Measurements from ENCODE around the gene TMEM175. TPM values are rescaled to one million over a fixed set of nuclear protein-coding genes. Genes with fewer than 3 reads are reported as not detected.

TMEM175 gene
- total and polyA plus RNA-seq, 2 of the 8 experiments (the other 6 are each of a cell fraction or from before 2014, with no cell fraction given), result 4.9 to 20.7 TPM

DNA sequence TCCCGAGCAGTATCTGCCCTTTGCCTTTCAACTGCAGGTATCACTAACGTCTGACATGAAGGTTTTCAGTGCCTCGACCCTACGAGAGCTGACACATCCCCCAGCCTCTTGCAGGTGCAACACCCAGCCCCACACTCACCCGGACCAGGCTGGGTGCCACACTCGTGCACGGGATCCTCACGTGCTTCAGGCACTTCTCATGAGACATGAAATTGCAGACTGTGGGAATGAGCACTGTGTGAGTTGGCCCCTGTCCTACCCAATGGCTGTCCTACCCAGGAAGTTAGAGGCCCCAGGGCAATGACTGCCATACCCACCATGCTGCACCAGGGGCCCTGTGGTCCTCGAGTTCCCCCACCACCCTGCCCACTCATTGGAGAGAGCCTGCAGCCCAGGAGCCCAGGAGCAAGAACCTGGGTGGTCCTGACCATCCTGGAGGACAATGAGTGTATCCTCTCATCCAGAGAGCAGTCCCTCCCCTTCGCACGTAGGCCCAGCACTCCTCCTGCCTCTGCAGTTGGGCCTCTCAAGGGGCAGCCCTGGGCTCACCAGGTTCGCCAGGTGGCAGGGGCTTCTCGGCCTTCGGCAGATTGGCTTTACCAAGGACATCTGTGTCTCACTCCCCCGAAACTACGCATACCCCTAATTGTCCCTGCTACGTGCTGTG, 38.7 kb downstream of the TMEM175 start:
- no peak overlapping the region for H4K91ac ChIP-seq (replicated peaks; ENCODE audit: insufficient read length, low read length)
- H3K27me3 ChIP-seq (replicated peaks in 1 of 4; ENCODE audit: control insufficient read depth in 3 of 4, extremely low read depth in 1 of 4, insufficient read depth in 3 of 4, low read length in 3 of 4), result peaks cover 9 to 45% (median 35%) of the 10 kb centered on the region in 4 experiments; a peak in 6 of 7 replicates
- H2BK120ac ChIP-seq (replicated peaks; ENCODE audit: low read depth, low read length), result no peak overlapping the region
- no peak overlapping the region for H3K4me3 ChIP-seq (ENCODE audit: extremely low read depth in 1 of 4, insufficient read depth in 2 of 4, low read depth in 3 of 4, low read length in 4 of 4)
- H3K9me3 ChIP-seq (ENCODE audit: insufficient read depth in 2 of 2, low read depth in 1 of 2, low read length in 1 of 2), result peaks cover 5 to 11% of the 10 kb centered on the region in 2 experiments; a peak in 1 of 4 replicates
- no peak overlapping the region for H2BK5ac ChIP-seq (ENCODE audit: low read depth, low read length)
- no peak overlapping the region for H4K5ac ChIP-seq (ENCODE audit: insufficient read length, low read depth, low read length)
- no peak overlapping the region for H3K4me2 ChIP-seq (ENCODE audit: insufficient read depth in 1 of 2, low read depth in 2 of 2, low read length in 2 of 2)
- H3K56ac ChIP-seq (replicated peaks; ENCODE audit: insufficient read length, low read depth, low read length), result no peak overlapping the region
- no peak for TF ChIP-seq RAD21 (IDR thresholded peaks at IDR 0.05 in 1 of 2, conservative IDR thresholded peaks at IDR 0.05 in 1 of 2; ENCODE audit: low read depth in 2 of 2, low read length in 2 of 2)
- ChIA-PET POLR2A (ENCODE audit: partially characterized antibody) (interaction anchor here (1.2 kb wide), 1 partner anchor 13 kb away, joined by 3 read pairs; no protein-coding TSS in a partner anchor), CTCF (ENCODE audit: partially characterized antibody) (interaction anchor here (0.9 to 1.1 kb wide), 2 partner anchors 16 to 45 kb away, joined by 3 to 4 read pairs; partner anchors contain the start of gene IDUA)
- H3K27ac ChIP-seq (ENCODE audit: low read depth, low read length), result no peak overlapping the region
- 0 out of 2 replicates have a peak overlapping the region, but pooled peaks have one; percentile 15 for H2AK5ac ChIP-seq (ENCODE audit: low read depth, low read length)
- H3K23me2 ChIP-seq (ENCODE audit: low read depth, low read length), result peaks cover 12% of the 10 kb centered on the region; the same call in 1 of the 2 replicates
- no peak overlapping the region for H3K4ac ChIP-seq (replicated peaks; ENCODE audit: insufficient read length, low read depth, low read length)
- FAIRE-seq (no peak), DNase-seq (ENCODE audit: low read depth in 1 of 2, low spot score in 2 of 2) (no peak)
- no peak overlapping the region for H2AFZ ChIP-seq (ENCODE audit: low read length)
- H3K79me2 ChIP-seq (ENCODE audit: control insufficient read depth in 1 of 2, insufficient read depth in 2 of 2, low read length in 2 of 2), result no peaks in the 10 kb centered on the region
- H3K23ac ChIP-seq (ENCODE audit: insufficient read length), result no peak overlapping the region
- no peak overlapping the region for H3K9ac ChIP-seq (replicated peaks in 1 of 4; ENCODE audit: extremely low read depth in 1 of 4, low read depth in 3 of 4, low read length in 3 of 4)
- no peak overlapping the region for H4K8ac ChIP-seq (ENCODE audit: extremely low read depth, insufficient read depth, low read length)
- peaks cover 6 to 19% of the 10 kb centered on the region in 2 experiments for H4K20me1 ChIP-seq (replicated peaks in 1 of 2; ENCODE audit: control insufficient read depth in 1 of 2, insufficient read depth in 2 of 2, low read length in 2 of 2)
- peak overlapping the region; percentile 27; the same call in 1 of the 2 replicates for H2BK12ac ChIP-seq (ENCODE audit: low read depth, low read length)
- H3K36me3 ChIP-seq (ENCODE audit: control insufficient read depth in 2 of 4, insufficient read depth in 4 of 4, low read length in 3 of 4), result no peaks in the 10 kb centered on the region
- no peak overlapping the region for H2BK15ac ChIP-seq (ENCODE audit: low read length)
- H3K79me1 ChIP-seq (ENCODE audit: low read depth, low read length), result no peaks in the 10 kb centered on the region
- H2BK20ac ChIP-seq (ENCODE audit: low read length), result no peak overlapping the region
- peaks cover 0 to 9% (median 4%) of the 10 kb centered on the region in 4 experiments; a peak in 3 of 7 replicates for H3K4me1 ChIP-seq (replicated peaks in 1 of 4; ENCODE audit: control insufficient read depth in 3 of 4, insufficient read depth in 4 of 4, low read length in 3 of 4)
- no peak overlapping the region for H3K18ac ChIP-seq (ENCODE audit: extremely low read depth, low read length)
- 89% methylated on average over 16 of the region's 17 CpGs; no CpG with 5 or more reads in 1 of the 2 experiments for WGBS, 2 experiments (ENCODE audit: extremely low coverage in 1 of 2, insufficient coverage in 1 of 2, insufficient read length in 1 of 2, insufficient replicate concordance in 2 of 2, low coverage in 1 of 2, low lambda C conversion rate in 2 of 2, missing lambda C conversion rate in 1 of 2)
- H3K14ac ChIP-seq (ENCODE audit: insufficient read length), result no peak overlapping the region
